HG03097 (cell line): ENCODE results near the gene SREBF1.

Experiments
- ATAC-seq: cut with Tn5 transposase; IDR thresholded peaks from one replicate; pipeline ENCODE4 v1.9.1; 2021; ENCODE audit not compliant: unreplicated experiment, low FRiP score

The SREBF1 gene

DNA sequence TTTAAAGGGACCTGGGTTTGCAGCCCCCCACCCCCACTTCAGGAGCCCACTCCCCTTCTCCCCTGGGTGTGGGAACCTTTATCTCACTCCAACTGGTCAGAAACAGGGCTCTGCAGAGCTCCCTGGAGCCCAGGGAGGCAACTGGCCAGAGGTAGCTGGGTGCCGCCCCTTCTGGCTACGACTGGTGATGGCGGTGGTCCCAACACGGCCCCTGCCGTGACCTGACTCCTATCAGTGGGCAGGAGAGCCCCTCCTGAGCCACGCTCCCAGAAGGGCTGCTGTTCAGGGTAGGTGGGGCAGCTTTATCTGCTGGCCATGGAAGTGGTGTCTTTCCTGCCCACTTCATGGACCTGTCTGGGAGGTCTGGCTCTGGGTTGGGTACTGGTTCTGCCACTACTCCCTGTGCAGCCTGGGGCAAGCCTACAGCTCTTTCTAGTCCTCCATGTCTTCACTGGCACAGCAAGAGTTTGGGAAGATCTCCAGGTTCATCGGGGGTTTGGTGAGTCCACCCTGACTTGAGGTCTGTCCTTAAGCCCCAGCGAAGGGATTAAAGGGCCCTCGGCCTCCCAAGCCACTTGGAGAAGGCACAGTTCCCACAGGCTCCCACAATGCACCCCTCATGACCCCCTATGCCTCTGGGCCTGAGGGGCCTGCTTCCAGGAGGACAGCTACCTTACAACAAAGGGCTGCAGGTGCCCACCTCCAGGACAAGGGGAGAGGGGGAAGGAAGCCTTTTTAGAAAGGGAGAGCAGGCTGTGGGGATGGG, 5.5 kb upstream of the SREBF1 start:
- ATAC-seq = no peak

DNA sequence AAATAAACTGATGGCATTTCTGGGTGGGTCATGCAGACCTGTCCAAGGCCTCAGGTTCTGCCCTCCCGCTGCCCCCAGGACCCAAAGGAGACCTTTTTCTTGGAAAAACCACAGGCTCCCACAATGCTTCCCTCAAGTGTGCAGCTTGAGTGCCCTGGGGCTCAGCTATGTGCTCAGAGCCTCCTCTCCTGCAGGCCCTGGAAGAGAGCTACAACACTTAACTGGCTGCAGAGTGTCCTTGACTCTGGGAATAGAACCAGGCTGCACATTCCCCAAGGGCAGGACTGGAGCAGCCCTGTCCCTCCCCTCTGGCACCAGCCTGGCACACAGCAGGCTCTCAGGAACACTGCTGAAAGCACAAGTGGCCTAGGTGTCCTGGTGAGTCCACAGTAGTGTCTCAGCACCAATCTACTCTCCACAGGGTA, 4.8 kb upstream of the SREBF1 start:
- ATAC-seq = no peak

DNA sequence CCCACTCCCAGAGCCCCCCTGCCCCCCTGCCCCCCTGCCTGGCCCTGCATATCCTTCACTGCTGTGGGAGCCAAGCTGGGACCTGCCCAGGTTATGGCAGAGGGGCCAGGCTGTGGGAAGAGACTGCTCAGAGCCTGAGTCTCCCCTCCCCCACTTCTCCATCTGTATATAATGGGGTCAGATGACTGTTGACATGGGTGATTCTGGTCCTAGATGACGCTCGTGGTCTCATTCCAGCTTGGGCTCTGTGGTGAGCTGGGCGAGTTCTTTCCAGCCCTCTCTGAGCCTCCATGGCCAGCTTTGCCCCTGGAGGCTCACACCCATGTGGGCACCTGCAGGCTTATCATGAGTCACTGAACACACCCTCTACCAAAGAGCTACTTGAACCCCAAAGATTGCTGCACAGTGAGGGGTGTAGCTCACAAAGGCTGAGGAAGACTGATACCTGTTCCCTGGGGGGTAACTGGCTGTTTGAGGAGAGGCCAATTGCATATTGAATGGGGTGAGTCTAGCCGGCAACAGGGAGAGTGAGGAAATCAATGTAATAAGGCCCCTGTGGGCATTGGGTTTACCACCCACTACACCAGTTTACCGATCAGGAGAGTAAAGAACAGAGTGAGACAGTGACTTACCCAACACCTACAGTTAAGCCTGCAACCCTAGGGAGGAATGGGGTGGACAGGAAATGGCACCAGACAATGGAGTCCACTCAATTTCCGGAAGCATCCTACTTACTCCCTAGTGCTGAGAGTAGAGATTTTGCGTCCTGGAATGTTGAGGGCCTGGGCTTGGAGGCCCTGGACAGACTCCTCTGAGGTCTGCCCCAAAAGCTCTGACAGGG, 4.2 kb upstream of the SREBF1 start:
- no peak for ATAC-seq

DNA sequence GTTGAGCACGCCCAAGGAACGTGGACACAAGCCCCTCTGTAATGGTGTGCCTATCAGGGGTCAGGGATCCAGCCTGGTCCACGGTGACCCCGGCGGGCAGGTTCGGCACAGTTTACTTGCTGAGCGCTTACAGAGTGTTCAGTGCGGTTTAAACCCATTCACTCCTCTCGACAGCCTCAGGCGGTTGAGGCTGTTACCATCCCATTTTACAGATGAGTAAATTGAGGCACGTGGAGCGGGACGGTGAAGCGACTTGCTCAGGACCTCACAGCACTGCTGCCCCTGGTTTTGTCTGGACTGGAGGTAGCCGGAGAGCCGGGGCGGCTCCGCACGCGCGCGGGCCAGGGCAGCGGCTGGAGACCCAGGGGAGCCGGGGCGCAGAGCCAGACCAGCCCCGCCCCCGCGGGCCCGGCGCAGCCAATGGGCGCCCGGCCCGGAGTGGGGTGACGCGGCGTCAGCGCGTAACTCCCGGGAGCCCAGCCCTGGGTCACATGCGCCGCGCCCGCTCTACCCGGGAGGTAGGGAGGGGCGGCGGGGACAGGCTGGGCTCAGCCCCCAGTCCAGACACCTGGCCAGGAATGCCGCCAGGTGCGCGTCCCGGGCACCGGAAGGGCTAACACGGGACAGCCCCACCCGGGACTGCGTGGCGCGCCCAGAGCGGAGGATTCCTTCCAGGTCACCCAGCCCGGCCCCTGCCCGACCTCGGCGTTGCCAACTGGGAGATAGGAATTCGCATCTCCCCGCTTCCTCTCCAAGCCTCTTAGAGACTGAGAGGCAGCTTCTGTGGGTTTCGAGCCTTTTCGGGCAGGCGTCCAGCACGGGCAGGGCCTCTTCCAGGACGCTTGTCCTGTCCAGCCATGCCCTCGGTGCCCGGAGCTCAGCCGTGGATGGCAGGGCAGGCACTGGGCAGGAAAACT, 3.3 kb upstream of the SREBF1 start:
- peak; percentile 30 for ATAC-seq

DNA sequence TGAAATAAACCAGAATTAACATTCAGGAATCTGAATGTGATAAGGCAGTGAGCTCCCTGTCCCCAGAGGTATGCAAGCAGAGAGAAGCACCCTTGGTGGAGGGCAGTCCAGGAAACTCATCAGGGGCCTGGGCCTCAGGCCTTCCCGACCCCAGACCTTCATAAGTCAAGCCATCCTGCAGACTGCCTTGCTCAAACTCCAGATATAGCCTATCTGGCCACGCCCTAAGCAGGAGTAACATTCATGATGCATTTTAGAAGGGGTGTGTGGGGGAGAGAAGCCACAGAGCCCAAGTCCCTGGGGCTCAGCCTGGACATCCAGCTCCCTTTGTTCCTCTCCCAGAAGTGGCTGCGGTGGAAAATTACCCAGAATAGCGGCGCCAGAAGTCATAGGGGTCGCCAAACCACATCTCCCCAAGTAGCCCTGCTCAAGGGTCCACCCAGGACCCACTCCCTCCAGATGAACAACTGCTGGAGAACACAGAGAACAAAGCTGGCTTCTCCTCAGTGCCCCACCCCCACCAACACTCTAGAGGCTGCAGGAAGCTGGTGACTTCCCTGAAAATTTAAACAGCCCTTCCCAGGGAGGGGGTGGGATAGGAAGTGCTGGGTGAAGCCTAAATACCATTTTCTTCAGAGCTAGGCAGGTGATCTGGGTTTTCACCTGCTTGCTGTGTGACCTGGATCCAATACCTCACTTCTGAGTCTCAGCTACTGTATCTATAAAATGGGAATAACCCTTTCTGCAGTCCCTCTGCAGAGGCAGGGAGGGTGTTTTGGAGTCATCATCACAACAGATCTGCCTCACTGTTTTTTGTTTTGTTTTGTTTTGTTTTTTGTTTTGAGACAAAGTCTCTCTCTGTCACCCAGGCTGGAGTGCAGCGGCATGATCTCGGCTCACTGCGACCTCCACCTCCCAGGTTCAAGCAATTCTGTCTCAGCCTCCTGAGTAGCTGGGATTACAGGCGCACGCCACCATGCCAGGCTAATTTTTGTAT, 1.5 kb upstream of the SREBF1 start:
- ATAC-seq = no peak

DNA sequence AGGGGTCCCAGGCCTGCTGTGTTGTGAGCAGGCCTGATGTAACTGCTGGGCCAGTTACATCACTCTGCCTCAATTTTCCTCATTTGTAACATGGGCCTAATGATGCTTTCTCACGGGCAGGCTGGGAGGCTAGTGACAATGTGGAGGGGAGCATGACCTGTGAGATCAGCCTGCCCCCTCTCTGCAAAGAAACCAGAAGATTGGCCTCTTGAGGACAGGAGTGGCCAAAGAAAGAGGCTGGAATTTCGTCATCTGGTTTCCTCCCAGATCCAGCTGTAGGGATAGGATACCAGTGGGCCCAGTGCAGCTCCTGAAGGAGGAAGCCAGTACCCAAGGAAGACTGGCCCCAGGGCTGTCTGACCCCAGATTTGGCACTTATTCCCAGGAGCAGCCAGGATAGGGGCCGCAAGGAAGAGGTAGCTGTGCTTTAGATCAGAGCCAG, 615 bp upstream of the SREBF1 start:
- no peak for ATAC-seq

DNA sequence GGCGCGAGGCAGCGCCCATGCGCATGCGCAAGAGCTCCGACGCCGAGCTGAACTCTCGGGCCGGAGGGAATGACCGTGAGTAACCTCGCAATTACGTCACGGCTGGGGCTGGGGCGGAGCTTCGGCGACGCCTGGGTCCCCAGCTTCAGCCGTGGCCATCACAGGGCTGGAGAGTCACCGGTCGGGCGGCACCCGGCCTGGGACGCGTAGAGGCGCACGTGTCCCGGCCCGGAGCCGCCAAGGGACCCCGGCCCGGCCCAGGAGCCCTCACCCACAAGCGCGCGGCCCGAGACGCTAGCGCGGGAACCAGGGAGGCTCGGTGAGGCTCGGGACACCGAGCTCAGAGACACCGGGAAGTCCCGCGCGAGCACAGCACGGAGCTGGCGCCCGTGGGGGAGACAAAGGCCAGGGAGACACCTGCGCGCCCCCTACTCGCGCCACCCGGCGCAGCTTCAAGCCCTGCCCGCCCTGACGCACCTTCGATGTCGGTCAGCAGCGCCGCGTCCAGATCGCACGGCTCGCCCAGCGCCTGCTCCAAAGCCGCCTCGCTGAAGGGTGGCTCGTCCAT, 452 bp downstream of the SREBF1 start:
- peak; percentile 60 for ATAC-seq

DNA sequence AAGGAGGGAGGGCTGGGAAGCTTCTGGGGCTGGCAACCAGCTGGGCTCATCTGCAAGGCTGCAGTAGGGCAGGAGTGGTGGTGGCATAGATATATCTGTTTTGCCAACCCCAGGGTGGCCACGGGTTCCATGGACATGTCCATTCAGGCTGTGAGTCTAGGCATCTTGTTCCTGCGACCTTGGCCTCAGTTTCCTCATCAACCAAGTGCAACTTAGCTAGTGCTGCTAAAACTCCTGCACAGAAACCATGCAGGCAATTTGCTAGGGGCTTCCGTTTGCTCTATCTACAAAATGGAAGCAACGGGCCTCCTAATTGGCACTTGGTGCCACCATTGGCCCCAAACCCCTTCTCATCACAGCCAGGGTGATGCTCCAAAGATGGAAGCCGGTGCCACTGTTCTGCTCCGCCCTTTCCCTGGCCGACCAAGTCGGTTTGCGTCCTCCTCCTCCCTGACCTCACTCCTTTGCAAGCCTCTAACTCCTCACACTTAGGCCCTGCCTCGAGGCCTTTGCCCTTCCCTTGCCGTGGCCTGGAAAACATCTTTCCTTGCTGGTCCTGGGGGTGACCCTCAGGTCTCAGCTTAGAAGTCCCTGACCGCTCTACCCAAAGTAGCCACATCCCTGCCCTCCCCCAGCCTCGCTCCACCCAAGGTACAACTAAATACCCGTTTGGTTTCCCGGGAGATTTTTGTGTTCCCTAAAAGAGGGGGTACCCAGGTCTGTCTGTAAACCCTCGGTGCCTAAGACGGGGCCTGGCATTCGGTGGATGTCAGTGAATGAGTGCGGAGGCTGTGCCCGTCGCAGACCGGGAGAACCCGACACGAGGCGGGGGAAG, 1.2 kb downstream of the SREBF1 start:
- no peak for ATAC-seq

DNA sequence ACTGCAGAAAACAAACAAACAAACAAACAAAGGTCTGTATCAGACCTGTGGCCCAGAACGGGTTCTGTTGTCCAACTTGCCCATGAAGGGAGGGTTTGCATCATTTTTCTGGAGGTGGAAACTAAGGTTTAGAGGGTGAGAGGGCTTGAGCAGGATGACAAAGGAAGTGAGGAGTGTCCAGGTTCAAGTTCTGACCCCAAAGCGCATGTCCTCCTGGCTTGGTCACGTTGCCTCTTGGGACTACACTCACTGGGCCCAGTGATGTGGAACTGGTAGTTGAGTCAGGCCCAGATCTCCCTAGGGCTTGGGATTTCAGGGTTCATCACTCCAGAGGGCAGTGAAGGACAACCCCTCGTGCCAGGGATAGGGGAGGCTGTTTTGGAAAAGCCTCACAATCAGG, 1.8 kb downstream of the SREBF1 start:
- no peak for ATAC-seq

DNA sequence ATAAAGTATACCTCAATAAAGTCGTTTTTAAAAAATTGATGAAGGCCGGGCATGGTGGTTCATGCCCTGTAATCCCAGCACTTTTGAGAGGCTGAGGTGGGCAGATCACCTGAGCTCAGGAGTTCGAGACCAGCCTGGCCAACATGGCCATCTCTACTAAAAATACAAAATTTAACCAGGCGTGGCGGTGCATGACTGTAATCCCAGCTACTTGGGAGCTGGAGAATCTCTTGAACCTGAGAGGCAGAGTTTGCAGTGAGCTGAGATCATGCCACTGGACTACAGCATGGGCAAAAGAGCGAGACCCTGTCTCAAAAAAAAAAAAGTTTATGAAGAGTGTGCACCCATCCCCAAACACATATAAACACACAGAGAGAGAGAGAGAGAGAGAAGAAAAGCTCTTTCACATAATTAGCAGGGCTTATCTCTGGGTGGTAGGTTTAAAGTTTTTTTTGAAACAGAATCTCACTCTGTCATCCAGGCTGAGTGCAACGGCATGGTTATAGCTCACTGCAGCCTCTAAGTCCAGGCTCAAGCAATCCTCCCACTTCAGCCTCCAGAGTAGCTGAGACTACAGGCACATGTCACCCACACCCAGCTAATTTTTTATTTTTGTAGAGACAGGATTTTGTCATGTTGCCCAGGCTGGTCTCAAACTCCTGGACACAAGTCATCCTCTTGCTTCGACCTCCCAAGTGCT, 3.0 kb downstream of the SREBF1 start:
- ATAC-seq = no peak

DNA sequence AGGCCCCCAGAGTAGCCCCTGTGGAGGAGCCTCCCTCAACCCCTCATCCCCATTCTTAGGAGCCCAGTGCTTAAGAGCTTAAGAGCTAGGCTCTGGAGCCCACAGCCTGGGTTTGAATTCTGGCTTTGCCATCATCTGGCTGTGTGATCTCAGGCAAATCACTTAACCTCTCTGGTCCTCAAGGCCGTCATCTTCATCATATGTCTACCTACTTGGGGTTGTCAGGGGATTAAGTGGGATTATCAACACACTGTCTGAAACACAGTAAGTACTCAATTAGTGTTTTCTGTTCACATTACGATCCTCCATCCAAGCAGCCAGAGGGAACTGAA, 4.8 kb downstream of the SREBF1 start:
- ATAC-seq = no peak

DNA sequence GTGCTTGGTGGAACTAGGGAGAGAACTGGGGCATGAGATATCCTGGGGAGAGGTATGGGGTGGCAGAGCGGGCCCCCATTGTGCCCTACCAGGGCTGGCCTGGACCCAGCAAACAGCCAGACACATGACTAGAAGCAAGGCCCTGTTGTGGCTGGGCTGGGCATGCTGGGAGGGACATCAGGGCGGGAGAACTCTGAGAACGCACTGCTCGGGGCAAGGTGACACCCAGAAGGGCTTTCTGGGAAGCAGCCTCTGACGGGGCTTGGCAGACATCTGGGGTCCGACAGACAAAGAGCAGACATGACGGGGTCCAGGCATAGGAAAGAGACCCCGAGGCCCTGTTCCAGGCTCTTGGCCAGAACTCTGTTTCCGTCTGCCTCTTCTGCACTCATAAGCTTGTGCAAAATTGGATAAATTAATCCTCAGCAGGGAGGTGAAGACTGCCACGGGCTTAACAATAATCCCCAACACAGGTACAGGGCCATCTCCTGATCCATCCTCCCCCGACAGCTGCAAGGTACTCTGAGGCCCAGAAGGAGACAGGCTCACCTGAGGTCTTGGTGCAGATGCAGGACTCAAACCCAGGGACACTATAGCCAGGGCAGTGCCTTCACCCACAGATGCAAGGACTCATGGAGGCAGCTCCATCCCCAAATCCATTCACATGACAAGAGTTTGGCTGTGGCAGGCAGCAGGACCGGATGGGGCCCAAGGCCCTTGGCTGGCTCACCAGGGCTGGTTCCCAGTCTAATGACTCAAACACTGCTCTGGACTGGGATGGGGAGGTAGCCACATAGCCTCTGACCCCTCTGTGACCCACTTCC, 5.4 kb downstream of the SREBF1 start:
- ATAC-seq = no peak

DNA sequence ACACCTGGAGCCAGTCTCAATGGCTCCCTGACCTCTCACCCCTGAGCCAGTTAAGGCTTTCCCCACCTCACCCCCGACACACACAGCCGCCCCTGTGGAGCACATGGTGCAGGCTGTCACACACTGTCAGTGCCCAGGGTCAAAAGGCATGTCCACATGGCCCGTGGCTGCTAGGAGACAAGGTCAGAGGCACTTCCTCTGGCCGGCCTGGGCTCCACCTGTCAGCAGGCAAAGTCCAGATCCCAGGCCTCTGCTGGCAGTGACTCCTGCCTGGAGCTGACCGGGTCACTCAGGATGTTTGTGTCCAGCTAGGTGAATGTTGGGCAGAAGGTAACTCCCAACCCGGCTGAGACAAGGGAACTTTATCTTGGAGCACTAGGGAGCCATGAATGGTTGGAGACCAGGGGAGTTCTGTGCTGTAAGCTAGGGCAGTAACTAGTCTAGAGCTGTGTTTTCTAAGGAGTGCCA, 6.0 kb downstream of the SREBF1 start:
- ATAC-seq = no peak

DNA sequence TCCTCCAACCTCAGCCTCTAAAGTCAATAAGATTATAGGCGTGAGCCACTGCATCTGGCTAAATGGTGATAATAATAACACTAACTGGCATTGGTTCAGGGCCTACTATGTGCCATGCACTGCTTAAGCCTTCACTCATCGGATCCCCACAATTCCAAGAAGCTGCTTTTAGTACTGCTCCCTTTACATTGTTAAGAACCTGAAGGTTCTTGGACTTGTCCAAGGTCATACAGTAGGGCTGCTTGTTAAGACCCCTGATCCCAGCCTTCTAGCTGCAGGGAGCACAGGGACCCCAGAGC, 6.6 kb downstream of the SREBF1 start:
- no peak for ATAC-seq

DNA sequence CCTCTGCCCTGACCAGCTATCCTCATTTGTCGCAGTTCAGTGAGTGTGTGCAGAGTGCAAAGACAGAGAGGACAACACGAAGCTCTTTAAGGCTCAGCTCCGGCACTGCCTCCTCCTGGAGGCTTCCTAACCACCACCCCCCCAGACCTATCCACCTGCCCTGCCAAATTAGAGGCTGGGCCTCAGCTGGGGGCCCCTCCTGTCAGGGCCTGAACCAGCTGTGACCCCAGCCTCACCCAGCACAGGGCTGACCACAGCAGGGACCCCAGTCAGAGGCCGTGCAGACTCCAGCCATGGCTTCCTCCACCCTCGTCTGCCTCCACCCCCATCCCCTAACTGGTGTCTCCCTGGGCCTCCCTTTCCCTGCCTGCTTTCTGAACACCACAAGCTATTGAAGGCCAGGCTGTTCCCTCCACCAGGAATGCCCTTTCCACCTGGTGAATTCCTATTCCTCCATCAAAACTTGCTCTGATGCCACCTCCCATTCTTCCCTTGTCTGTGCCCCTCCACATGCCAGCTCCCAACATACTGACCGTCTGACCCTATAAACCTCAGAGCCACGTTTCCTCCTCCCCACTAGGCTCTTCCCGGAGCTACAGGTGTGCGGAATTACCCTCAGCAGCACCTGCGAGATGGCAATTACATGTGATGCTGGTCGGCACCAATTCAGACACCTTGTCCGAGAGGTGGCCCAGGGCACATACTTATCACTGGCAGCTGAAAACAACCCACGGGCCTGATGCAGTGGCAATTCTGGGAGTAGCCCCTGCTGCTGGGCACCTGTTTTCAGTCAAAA, 8.8 kb downstream of the SREBF1 start:
- ATAC-seq = no peak
